ENCODE data around the gene TRPV3. TPM values are rescaled to one million over a fixed set of nuclear protein-coding genes. Genes with fewer than 3 reads are reported as not detected.

TRPV3 gene
- total RNA-seq, 1 donor from 2014 or later = 0.08 TPM

DNA sequence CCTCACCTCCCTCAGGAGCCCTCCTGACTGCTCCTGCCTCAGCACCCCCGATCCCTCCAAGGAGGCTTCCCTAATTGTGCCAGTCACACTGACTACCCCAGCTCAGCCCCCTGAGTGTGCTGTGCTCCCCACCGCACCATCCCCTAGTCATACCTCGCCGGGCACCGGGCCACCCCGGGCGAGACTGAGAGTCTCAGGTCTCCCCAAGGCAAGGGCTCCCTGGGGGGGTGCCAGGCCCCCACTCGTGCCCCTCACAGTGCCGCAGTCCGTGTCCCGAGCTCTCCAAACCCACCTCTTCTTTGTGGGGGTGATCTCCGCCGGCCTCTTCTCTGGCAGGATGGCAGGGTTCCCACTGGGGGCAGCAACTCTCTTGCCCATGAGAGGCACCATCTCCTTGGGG, 3.2 kb downstream of the TRPV3 start:
- Mint-ChIP-seq H3K27ac (ENCODE audit: unreplicated experiment) (no peak overlapping the region), H3K9me3 (ENCODE audit: unreplicated experiment) (peaks cover 8% of the 10 kb centered on the region), H3K27me3 (ENCODE audit: unreplicated experiment) (no peaks in the 10 kb centered on the region), H3K4me1 (ENCODE audit: unreplicated experiment) (peaks cover 11% of the 10 kb centered on the region), H3K36me3 (ENCODE audit: unreplicated experiment) (no peaks in the 10 kb centered on the region), H3K4me3 (ENCODE audit: unreplicated experiment) (no peak overlapping the region)
- DNase-seq (ENCODE audit: extremely low spot score, unreplicated experiment) = no peak
- no peak for TF ChIP-seq CTCF (IDR thresholded peaks at IDR 0.05)

- TF ChIP-seq CTCF (IDR thresholded peaks at IDR 0.05) = no peak
- H3K27ac Mint-ChIP-seq (ENCODE audit: unreplicated experiment) = no peak overlapping the region
- no peaks in the 10 kb centered on the region for H3K27me3 Mint-ChIP-seq (ENCODE audit: unreplicated experiment)
- peaks cover 5% of the 10 kb centered on the region for H3K4me1 Mint-ChIP-seq (ENCODE audit: unreplicated experiment)
- no peak for DNase-seq (ENCODE audit: extremely low spot score, unreplicated experiment)
- no peak overlapping the region for H3K4me3 Mint-ChIP-seq (ENCODE audit: unreplicated experiment)
- peaks cover 8% of the 10 kb centered on the region for H3K9me3 Mint-ChIP-seq (ENCODE audit: unreplicated experiment)
- H3K36me3 Mint-ChIP-seq (ENCODE audit: unreplicated experiment) = no peaks in the 10 kb centered on the region
Measured at GRCh38 chr17:3553419-3554401, 3.9 kb downstream of the TRPV3 start.

DNA sequence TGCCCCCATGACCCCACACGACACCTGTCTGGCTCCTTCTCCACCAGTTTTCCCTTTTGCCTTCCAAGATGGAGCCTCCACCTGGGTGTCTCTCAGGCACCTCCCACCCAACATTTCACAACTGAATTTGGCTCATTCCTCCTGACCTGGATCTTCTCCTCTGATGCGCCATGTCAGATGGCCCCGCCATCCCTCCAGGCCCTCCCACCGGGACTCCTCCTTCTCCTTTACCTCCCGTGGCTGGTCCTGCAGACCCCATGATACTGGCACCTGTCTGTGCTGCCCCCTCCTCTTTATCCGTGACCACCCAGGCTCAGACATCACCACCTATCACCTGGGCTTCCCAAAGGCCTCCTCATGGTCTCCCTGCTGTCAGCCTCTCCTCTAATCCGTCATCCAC, 4.7 kb downstream of the TRPV3 start:
- no peak for DNase-seq (ENCODE audit: extremely low spot score, unreplicated experiment)
- H3K36me3 Mint-ChIP-seq (ENCODE audit: unreplicated experiment) = no peaks in the 10 kb centered on the region

GRCh38 chr17:3551189-3551588, 6.4 kb downstream of the TRPV3 start:
- Mint-ChIP-seq H3K9me3 (ENCODE audit: unreplicated experiment) (peaks cover 8% of the 10 kb centered on the region), H3K27me3 (ENCODE audit: unreplicated experiment) (no peaks in the 10 kb centered on the region), H3K27ac (ENCODE audit: unreplicated experiment) (no peak overlapping the region), H3K4me3 (ENCODE audit: unreplicated experiment) (no peak overlapping the region), H3K4me1 (ENCODE audit: unreplicated experiment) (no peaks in the 10 kb centered on the region), H3K36me3 (ENCODE audit: unreplicated experiment) (no peaks in the 10 kb centered on the region)
- TF ChIP-seq CTCF (IDR thresholded peaks at IDR 0.05) = no peak
- DNase-seq (ENCODE audit: extremely low spot score, unreplicated experiment) = no peak

More for the DNA sequence above, 4.7 kb downstream of the TRPV3 start:
- no peak overlapping the region for H3K4me3 Mint-ChIP-seq (ENCODE audit: unreplicated experiment)
- TF ChIP-seq CTCF (IDR thresholded peaks at IDR 0.05) = no peak
- no peaks in the 10 kb centered on the region for H3K27me3 Mint-ChIP-seq (ENCODE audit: unreplicated experiment)
- H3K9me3 Mint-ChIP-seq (ENCODE audit: unreplicated experiment) = peaks cover 8% of the 10 kb centered on the region
- H3K27ac Mint-ChIP-seq (ENCODE audit: unreplicated experiment) = no peak overlapping the region
- no peaks in the 10 kb centered on the region for H3K4me1 Mint-ChIP-seq (ENCODE audit: unreplicated experiment)

DNA sequence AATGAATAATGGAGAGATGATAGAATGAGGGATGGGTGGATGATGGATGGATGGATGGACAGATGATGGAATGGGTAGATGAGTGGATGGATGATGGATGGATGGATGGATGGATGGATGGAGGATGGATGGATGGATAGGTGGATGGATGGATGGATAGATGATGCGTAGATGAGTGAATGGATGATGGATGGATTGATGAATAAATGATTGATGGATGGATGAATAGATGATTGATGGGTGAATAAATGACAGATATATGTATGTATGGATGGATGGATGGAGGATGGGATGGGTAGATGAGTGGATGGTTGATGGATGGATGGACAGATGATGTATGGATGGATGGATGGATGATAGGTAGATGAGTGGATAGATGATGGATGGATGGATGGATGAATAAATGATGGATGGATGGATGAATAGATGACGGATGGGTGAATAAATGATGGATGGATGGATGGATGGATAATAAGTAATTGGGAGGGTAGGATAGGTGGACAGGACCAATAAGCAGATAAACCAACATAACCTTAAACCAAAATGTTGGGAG, 7.9 kb downstream of the TRPV3 start:
- Mint-ChIP-seq H3K27ac (ENCODE audit: unreplicated experiment) (no peak overlapping the region), H3K27me3 (ENCODE audit: unreplicated experiment) (no peaks in the 10 kb centered on the region), H3K36me3 (ENCODE audit: unreplicated experiment) (no peaks in the 10 kb centered on the region), H3K4me3 (ENCODE audit: unreplicated experiment) (no peak overlapping the region), H3K4me1 (ENCODE audit: unreplicated experiment) (no peaks in the 10 kb centered on the region), H3K9me3 (ENCODE audit: unreplicated experiment) (peaks cover 8% of the 10 kb centered on the region)
- no peak for TF ChIP-seq CTCF (IDR thresholded peaks at IDR 0.05)
- no peak for DNase-seq (ENCODE audit: extremely low spot score, unreplicated experiment)

Data from osteocyte (in vitro differentiated cells).